Measurements from ENCODE around the gene IFT122.

IFT122 gene

GRCh38 chr3:129549006-129549800 is 109.2 kb downstream of the IFT122 start:
- no peaks in the 10 kb centered on the region for H3K36me3 Mint-ChIP-seq (ENCODE audit: low read depth)
- no peak overlapping the region for H3K27ac Mint-ChIP-seq

GRCh38 chr3:129549805-129550204 is 109.8 kb downstream of the IFT122 start:
- Mint-ChIP-seq H3K27me3 (peaks cover 4% of the 10 kb centered on the region), H3K9me3 (no peaks in the 10 kb centered on the region), H3K4me1 (ENCODE audit: low read depth) (peaks cover 8% of the 10 kb centered on the region), H3K36me3 (ENCODE audit: low read depth) (no peaks in the 10 kb centered on the region), H3K4me3 (no peak overlapping the region), H3K27ac (no peak overlapping the region)

More at GRCh38 chr3:129549006-129549800, 109.2 kb downstream of the IFT122 start:
- peaks cover 5% of the 10 kb centered on the region for H3K4me1 Mint-ChIP-seq (ENCODE audit: low read depth)
- no peaks in the 10 kb centered on the region for H3K9me3 Mint-ChIP-seq
- no peak overlapping the region for H3K4me3 Mint-ChIP-seq
- peaks cover 4% of the 10 kb centered on the region for H3K27me3 Mint-ChIP-seq

- peaks cover 8% of the 10 kb centered on the region for H3K4me1 Mint-ChIP-seq (ENCODE audit: low read depth)
- H3K9me3 Mint-ChIP-seq, result no peaks in the 10 kb centered on the region
- no peak overlapping the region for H3K27ac Mint-ChIP-seq
- peaks cover 4% of the 10 kb centered on the region for H3K27me3 Mint-ChIP-seq
- H3K36me3 Mint-ChIP-seq (ENCODE audit: low read depth), result no peaks in the 10 kb centered on the region
- no peak overlapping the region for H3K4me3 Mint-ChIP-seq
Measured at GRCh38 chr3:129552287-129553050, 112.4 kb downstream of the IFT122 start.

GRCh38 chr3:129553171-129553570 is 113.1 kb downstream of the IFT122 start:
- no peak overlapping the region for H3K4me3 Mint-ChIP-seq
- H3K36me3 Mint-ChIP-seq (ENCODE audit: low read depth), result no peaks in the 10 kb centered on the region
- H3K4me1 Mint-ChIP-seq (ENCODE audit: low read depth), result peaks cover 8% of the 10 kb centered on the region
- H3K27me3 Mint-ChIP-seq, result peaks cover 4% of the 10 kb centered on the region
- H3K27ac Mint-ChIP-seq, result no peak overlapping the region
- no peaks in the 10 kb centered on the region for H3K9me3 Mint-ChIP-seq

- peaks cover 4% of the 10 kb centered on the region for H3K27me3 Mint-ChIP-seq
- no peaks in the 10 kb centered on the region for H3K9me3 Mint-ChIP-seq
- no peak overlapping the region for H3K4me3 Mint-ChIP-seq
- H3K4me1 Mint-ChIP-seq (ENCODE audit: low read depth), result peaks cover 13% of the 10 kb centered on the region
- H3K36me3 Mint-ChIP-seq (ENCODE audit: low read depth), result no peaks in the 10 kb centered on the region
- no peak overlapping the region for H3K27ac Mint-ChIP-seq
Measured at GRCh38 chr3:129553719-129554118, 113.7 kb downstream of the IFT122 start.

GRCh38 chr3:129554356-129555152 is 114.5 kb downstream of the IFT122 start:
- Mint-ChIP-seq H3K27me3 (peaks cover 4% of the 10 kb centered on the region), H3K27ac (no peak overlapping the region), H3K4me1 (ENCODE audit: low read depth) (peaks cover 13% of the 10 kb centered on the region), H3K36me3 (ENCODE audit: low read depth) (no peaks in the 10 kb centered on the region), H3K9me3 (no peaks in the 10 kb centered on the region), H3K4me3 (no peak overlapping the region)

- Mint-ChIP-seq H3K27ac (no peak overlapping the region), H3K9me3 (no peaks in the 10 kb centered on the region), H3K4me1 (ENCODE audit: low read depth) (peaks cover 13% of the 10 kb centered on the region), H3K36me3 (ENCODE audit: low read depth) (no peaks in the 10 kb centered on the region), H3K27me3 (peaks cover 4% of the 10 kb centered on the region), H3K4me3 (no peak overlapping the region)
Measured at GRCh38 chr3:129555153-129555550, 115.1 kb downstream of the IFT122 start.

GRCh38 chr3:129555616-129556357 is 115.8 kb downstream of the IFT122 start:
- Mint-ChIP-seq H3K27me3 (peaks cover 4% of the 10 kb centered on the region), H3K4me1 (ENCODE audit: low read depth) (peaks cover 13% of the 10 kb centered on the region), H3K4me3 (no peak overlapping the region), H3K27ac (no peak overlapping the region), H3K36me3 (ENCODE audit: low read depth) (no peaks in the 10 kb centered on the region), H3K9me3 (no peaks in the 10 kb centered on the region)

GRCh38 chr3:129556358-129556695 is 116.3 kb downstream of the IFT122 start:
- Mint-ChIP-seq H3K27me3 (peaks cover 4% of the 10 kb centered on the region), H3K4me3 (no peak overlapping the region), H3K27ac (no peak overlapping the region), H3K4me1 (ENCODE audit: low read depth) (peaks cover 13% of the 10 kb centered on the region), H3K36me3 (ENCODE audit: low read depth) (no peaks in the 10 kb centered on the region), H3K9me3 (no peaks in the 10 kb centered on the region)

GRCh38 chr3:129556890-129557547 is 117.0 kb downstream of the IFT122 start:
- Mint-ChIP-seq H3K27ac (no peak overlapping the region), H3K4me1 (ENCODE audit: low read depth) (peaks cover 13% of the 10 kb centered on the region), H3K27me3 (peaks cover 4% of the 10 kb centered on the region), H3K9me3 (no peaks in the 10 kb centered on the region), H3K36me3 (ENCODE audit: low read depth) (no peaks in the 10 kb centered on the region), H3K4me3 (no peak overlapping the region)

- Mint-ChIP-seq H3K27me3 (peaks cover 4% of the 10 kb centered on the region), H3K4me3 (no peak overlapping the region), H3K9me3 (no peaks in the 10 kb centered on the region), H3K27ac (no peak overlapping the region), H3K36me3 (ENCODE audit: low read depth) (no peaks in the 10 kb centered on the region), H3K4me1 (ENCODE audit: low read depth) (peaks cover 13% of the 10 kb centered on the region)
Measured at GRCh38 chr3:129557548-129557894, 117.5 kb downstream of the IFT122 start.

- Mint-ChIP-seq H3K27ac (no peak overlapping the region), H3K36me3 (ENCODE audit: low read depth) (no peaks in the 10 kb centered on the region), H3K9me3 (no peaks in the 10 kb centered on the region), H3K4me1 (ENCODE audit: low read depth) (peaks cover 13% of the 10 kb centered on the region), H3K4me3 (no peak overlapping the region), H3K27me3 (peaks cover 4% of the 10 kb centered on the region)
Measured at GRCh38 chr3:129558081-129558771, 118.2 kb downstream of the IFT122 start.

GRCh38 chr3:129558772-129559564 is 118.9 kb downstream of the IFT122 start:
- no peaks in the 10 kb centered on the region for H3K36me3 Mint-ChIP-seq (ENCODE audit: low read depth)
- no peak overlapping the region for H3K4me3 Mint-ChIP-seq

More at GRCh38 chr3:129558772-129559564, 118.9 kb downstream of the IFT122 start:
- peaks cover 2% of the 10 kb centered on the region for H3K27me3 Mint-ChIP-seq
- H3K27ac Mint-ChIP-seq, result no peak overlapping the region
- peaks cover 10% of the 10 kb centered on the region for H3K4me1 Mint-ChIP-seq (ENCODE audit: low read depth)
- no peaks in the 10 kb centered on the region for H3K9me3 Mint-ChIP-seq

Data from stimulated activated naive CD8-positive, alpha-beta T cell treated with anti-CD3 and anti-CD28 coated beads, Interleukin-15, Interleukin-2, amounts not matched to agents 100 ng/mL and 50 ng/mL, for 24 hours (primary cell).